Activated naive CD4-positive, alpha-beta T cell treated with anti-CD3 and anti-CD28 coated beads for 36 hours (primary cell): ENCODE data around the gene ABCC9. TPM values are rescaled to one million over a fixed set of nuclear protein-coding genes. Genes with fewer than 3 reads are reported as not detected.
A peak's percentile ranks its signal among the peaks of the same experiment; 100 is the strongest.
"Not testable (repeated sequence)": the region's sequence is repeated elsewhere in the genome, so short reads cannot be mapped to it uniquely, and the experiment has no call there.

Experiments used
- CTCF ChIA-PET: fragments of 350-600 bp; sonication (Branson Sonifier 250); formaldehyde crosslinking; loops from one replicate; lab custom pipeline; 2021; ENCODE audit warnings: antibody characterized with exemption; lab: Charles Lee
- DNase-seq: peaks from one replicate; pipeline ENCODE4 v3.0.0-alpha.2; 2020
- H3K27ac Mint-ChIP-seq: one replicate; pipeline ENCODE4 v1.8.0; 2021; ENCODE audit warnings: mild to moderate bottlenecking, mixed read lengths
- H3K27me3 Mint-ChIP-seq: one replicate; pipeline ENCODE4 v1.8.0; 2021; ENCODE audit warnings: low read depth, mixed read lengths
- H3K36me3 Mint-ChIP-seq: one replicate; pipeline ENCODE4 v1.8.0; 2021; ENCODE audit warnings: low read depth, mixed read lengths
- H3K4me1 Mint-ChIP-seq: one replicate; pipeline ENCODE4 v1.8.0; 2021; ENCODE audit warnings: low read depth, mixed read lengths
- H3K4me3 Mint-ChIP-seq: one replicate; pipeline ENCODE4 v1.8.0; 2021; ENCODE audit warnings: mild to moderate bottlenecking, moderate library complexity, mixed read lengths
- H3K9me3 Mint-ChIP-seq: one replicate; pipeline ENCODE4 v1.8.0; 2021; ENCODE audit warnings: mixed read lengths
- intact Hi-C: fragments of 100-400 bp; cut with micrococcal nuclease; formaldehyde crosslinking; loops from one replicate; pipeline ENCODE4 v1.15.1; 2023
- total RNA-seq, 2 experiments: library from RNA; stranded (reverse); gene quantifications; one replicate each; pipeline ENCODE4 v1.2.3, GENCODE V29; 2021

Gene ABCC9
- total RNA-seq, 2 experiments from 2014 or later: not detected

- Mint-ChIP-seq H3K36me3 (no peaks in the 10 kb centered on the region), H3K9me3 (peaks cover 3% of the 10 kb centered on the region), H3K27me3 (peaks cover 16% of the 10 kb centered on the region), H3K4me1 (no peaks in the 10 kb centered on the region), H3K27ac (no peak overlapping the region), H3K4me3 (no peak overlapping the region)
- CTCF ChIA-PET: interaction anchor here (0.9 kb wide), 1 partner anchor 265 kb away, joined by 3 read pairs; no protein-coding TSS in a partner anchor
- DNase-seq: no peak
- intact Hi-C loops: no loop called here
Measured at GRCh38 chr12:21962821-21963220, 21.6 kb upstream of the ABCC9 start.

GRCh38 chr12:21962236-21962635 lies 21.0 kb upstream of the ABCC9 start:
- Mint-ChIP-seq H3K4me1 (no peaks in the 10 kb centered on the region), H3K4me3 (no peak overlapping the region), H3K27ac (no peak overlapping the region), H3K36me3 (no peaks in the 10 kb centered on the region), H3K27me3 (peaks cover 16% of the 10 kb centered on the region), H3K9me3 (peaks cover 3% of the 10 kb centered on the region)
- DNase-seq: no peak
- intact Hi-C loops: no loop called here
- CTCF ChIA-PET: interaction anchor here (0.9 kb wide), 1 partner anchor 264 kb away, joined by 3 read pairs; no protein-coding TSS in a partner anchor

GRCh38 chr12:21950649-21951048 lies 9.4 kb upstream of the ABCC9 start:
- intact Hi-C loops: no loop called here
- no peak for DNase-seq
- no peaks in the 10 kb centered on the region for H3K4me1 Mint-ChIP-seq
- H3K4me3 Mint-ChIP-seq: no peak overlapping the region
- no peak overlapping the region for H3K27ac Mint-ChIP-seq
- H3K36me3 Mint-ChIP-seq: peaks cover 3% of the 10 kb centered on the region
- H3K27me3 Mint-ChIP-seq: peaks cover 9% of the 10 kb centered on the region
- CTCF ChIA-PET: no interaction called here
- peaks cover 31% of the 10 kb centered on the region for H3K9me3 Mint-ChIP-seq

GRCh38 chr12:21949036-21949435 lies 7.8 kb upstream of the ABCC9 start:
- intact Hi-C loops: no loop called here
- no peak overlapping the region for H3K27ac Mint-ChIP-seq

GRCh38 chr12:21946983-21947382 lies 5.8 kb upstream of the ABCC9 start:
- CTCF ChIA-PET: no interaction called here
- intact Hi-C loops: no loop called here
- no peak for DNase-seq

More at GRCh38 chr12:21949036-21949435, 7.8 kb upstream of the ABCC9 start:
- DNase-seq: no peak
- peaks cover 15% of the 10 kb centered on the region for H3K27me3 Mint-ChIP-seq
- H3K4me3 Mint-ChIP-seq: no peak overlapping the region
- H3K9me3 Mint-ChIP-seq: peaks cover 33% of the 10 kb centered on the region
- peaks cover 3% of the 10 kb centered on the region for H3K36me3 Mint-ChIP-seq
- CTCF ChIA-PET: no interaction called here
- no peaks in the 10 kb centered on the region for H3K4me1 Mint-ChIP-seq

GRCh38 chr12:21945002-21945401 lies 3.8 kb upstream of the ABCC9 start:
- intact Hi-C loops: no loop called here
- H3K27ac Mint-ChIP-seq: no peak overlapping the region
- H3K9me3 Mint-ChIP-seq: peaks cover 27% of the 10 kb centered on the region
- DNase-seq: no peak
- peaks cover 3% of the 10 kb centered on the region for H3K36me3 Mint-ChIP-seq
- H3K4me1 Mint-ChIP-seq: peaks cover 16% of the 10 kb centered on the region
- H3K27me3 Mint-ChIP-seq: peaks cover 41% of the 10 kb centered on the region
- CTCF ChIA-PET: no interaction called here
- H3K4me3 Mint-ChIP-seq: no peak overlapping the region

More at GRCh38 chr12:21946983-21947382, 5.8 kb upstream of the ABCC9 start:
- no peak overlapping the region for H3K27ac Mint-ChIP-seq
- H3K4me3 Mint-ChIP-seq: no peak overlapping the region
- peaks cover 3% of the 10 kb centered on the region for H3K36me3 Mint-ChIP-seq
- H3K4me1 Mint-ChIP-seq: no peaks in the 10 kb centered on the region
- peaks cover 24% of the 10 kb centered on the region for H3K27me3 Mint-ChIP-seq
- peaks cover 33% of the 10 kb centered on the region for H3K9me3 Mint-ChIP-seq

GRCh38 chr12:21942377-21942703 lies 1.1 kb upstream of the ABCC9 start:
- intact Hi-C loops: no loop called here
- Mint-ChIP-seq H3K27me3 (peaks cover 51% of the 10 kb centered on the region), H3K36me3 (no peaks in the 10 kb centered on the region), H3K4me1 (peaks cover 16% of the 10 kb centered on the region), H3K9me3 (peaks cover 15% of the 10 kb centered on the region), H3K27ac (no peak overlapping the region), H3K4me3 (no peak overlapping the region)
- CTCF ChIA-PET: no interaction called here
- DNase-seq: no peak

GRCh38 chr12:21941506-21942376 lies 515 bp upstream of the ABCC9 start:
- H3K36me3 Mint-ChIP-seq: no peaks in the 10 kb centered on the region
- peaks cover 16% of the 10 kb centered on the region for H3K4me1 Mint-ChIP-seq
- peaks cover 56% of the 10 kb centered on the region for H3K27me3 Mint-ChIP-seq
- H3K27ac Mint-ChIP-seq: peak overlapping the region; percentile 18
- intact Hi-C loops: loop anchor here (2.0 kb wide), 1 partner anchor 243 kb away; no protein-coding TSS in a partner anchor
- peak overlapping the region; percentile 42 for H3K4me3 Mint-ChIP-seq
- H3K9me3 Mint-ChIP-seq: peaks cover 11% of the 10 kb centered on the region
- no peak for DNase-seq
- CTCF ChIA-PET: interaction anchor here (1.2 kb wide), 1 partner anchor 244 kb away, joined by 8 read pairs; no protein-coding TSS in a partner anchor

- H3K9me3 Mint-ChIP-seq: no peaks in the 10 kb centered on the region
- CTCF ChIA-PET: no interaction called here
- H3K4me1 Mint-ChIP-seq: peaks cover 16% of the 10 kb centered on the region
- intact Hi-C loops: no loop called here
- H3K27ac Mint-ChIP-seq: no peak overlapping the region
- H3K27me3 Mint-ChIP-seq: peaks cover 55% of the 10 kb centered on the region
- no peaks in the 10 kb centered on the region for H3K36me3 Mint-ChIP-seq
- no peak for DNase-seq
- no peak overlapping the region for H3K4me3 Mint-ChIP-seq
Measured at GRCh38 chr12:21939435-21939834, 1.8 kb downstream of the ABCC9 start.

- no peak overlapping the region for H3K27ac Mint-ChIP-seq
- H3K9me3 Mint-ChIP-seq: no peaks in the 10 kb centered on the region
- peaks cover 51% of the 10 kb centered on the region for H3K27me3 Mint-ChIP-seq
- H3K4me1 Mint-ChIP-seq: peaks cover 16% of the 10 kb centered on the region
- no peaks in the 10 kb centered on the region for H3K36me3 Mint-ChIP-seq
- CTCF ChIA-PET: no interaction called here
- intact Hi-C loops: no loop called here
- DNase-seq: no peak
- no peak overlapping the region for H3K4me3 Mint-ChIP-seq
Measured at GRCh38 chr12:21938879-21939278, 2.3 kb downstream of the ABCC9 start.

GRCh38 chr12:21934173-21934572 lies 7.1 kb downstream of the ABCC9 start:
- H3K9me3 Mint-ChIP-seq: no peaks in the 10 kb centered on the region
- peaks cover 31% of the 10 kb centered on the region for H3K27me3 Mint-ChIP-seq
- intact Hi-C loops: no loop called here
- no peaks in the 10 kb centered on the region for H3K36me3 Mint-ChIP-seq
- no peak overlapping the region for H3K27ac Mint-ChIP-seq
- no peak overlapping the region for H3K4me3 Mint-ChIP-seq
- DNase-seq: no peak
- H3K4me1 Mint-ChIP-seq: no peaks in the 10 kb centered on the region
- CTCF ChIA-PET: no interaction called here

GRCh38 chr12:21933656-21934055 lies 7.6 kb downstream of the ABCC9 start:
- H3K27ac Mint-ChIP-seq: no peak overlapping the region
- H3K4me1 Mint-ChIP-seq: no peaks in the 10 kb centered on the region
- no peak overlapping the region for H3K4me3 Mint-ChIP-seq
- H3K36me3 Mint-ChIP-seq: no peaks in the 10 kb centered on the region
- DNase-seq: no peak
- CTCF ChIA-PET: no interaction called here
- intact Hi-C loops: no loop called here
- no peaks in the 10 kb centered on the region for H3K9me3 Mint-ChIP-seq
- peaks cover 27% of the 10 kb centered on the region for H3K27me3 Mint-ChIP-seq

- H3K4me3 Mint-ChIP-seq, H3K27ac Mint-ChIP-seq, H3K4me1 Mint-ChIP-seq, H3K36me3 Mint-ChIP-seq, DNase-seq, intact Hi-C loops, CTCF ChIA-PET, H3K9me3 Mint-ChIP-seq: not testable (repeated sequence)
- H3K27me3 Mint-ChIP-seq: peaks cover 15% of the 10 kb centered on the region
Measured at GRCh38 chr12:21929972-21930371, 11.3 kb downstream of the ABCC9 start.
